NCI-H526 (cell line): Measurements from ENCODE around the gene CAMK4.
"Not testable (repeated sequence)": the region's sequence is repeated elsewhere in the genome, so short reads cannot be mapped to it uniquely, and the experiment has no call there.

ENCODE experiments used
- DNase-seq, 2 experiments: peaks; one replicate each; lab custom pipeline; 2025; lab: John Stamatoyannopoulos, UW

The CAMK4 gene

GRCh38 chr5:111383288-111383970, 159.2 kb downstream of the CAMK4 start:
- no peak for DNase-seq

- DNase-seq = no peak
These were observed 160.0 kb downstream of the CAMK4 start for GRCh38 chr5:111384220-111384619.

GRCh38 chr5:111385051-111385450, 160.9 kb downstream of the CAMK4 start:
- DNase-seq = no peak

- no peak for DNase-seq
These were observed 162.0 kb downstream of the CAMK4 start for GRCh38 chr5:111385970-111386831.

GRCh38 chr5:111386832-111387162, 162.6 kb downstream of the CAMK4 start:
- DNase-seq = no peak

GRCh38 chr5:111387361-111387760, 163.2 kb downstream of the CAMK4 start:
- DNase-seq = no peak

- no peak for DNase-seq
These were observed 165.4 kb downstream of the CAMK4 start for GRCh38 chr5:111389390-111390082.

GRCh38 chr5:111392181-111392580, 168.0 kb downstream of the CAMK4 start:
- no peak for DNase-seq

- DNase-seq = no peak
These were observed 170.4 kb downstream of the CAMK4 start for GRCh38 chr5:111394586-111394985.

- no peak for DNase-seq
These were observed 173.8 kb downstream of the CAMK4 start for GRCh38 chr5:111398013-111398412.

- DNase-seq = no peak
These were observed 174.9 kb downstream of the CAMK4 start for GRCh38 chr5:111399113-111399512.

- DNase-seq = no peak
These were observed 177.7 kb downstream of the CAMK4 start for GRCh38 chr5:111401906-111402305.

GRCh38 chr5:111404270-111404769, 180.1 kb downstream of the CAMK4 start:
- DNase-seq = no peak

- DNase-seq = no peak
These were observed 183.4 kb downstream of the CAMK4 start for GRCh38 chr5:111407562-111407961.

GRCh38 chr5:111408817-111409216, 184.6 kb downstream of the CAMK4 start:
- no peak for DNase-seq

GRCh38 chr5:111409266-111409665, 185.1 kb downstream of the CAMK4 start:
- DNase-seq = not testable (repeated sequence)

- not testable (repeated sequence) for DNase-seq
These were observed 185.9 kb downstream of the CAMK4 start for GRCh38 chr5:111410067-111410466.

GRCh38 chr5:111411301-111411700, 187.1 kb downstream of the CAMK4 start:
- DNase-seq = no peak

- DNase-seq = no peak
These were observed 188.4 kb downstream of the CAMK4 start for GRCh38 chr5:111412593-111412992.

- no peak for DNase-seq
These were observed 190.9 kb downstream of the CAMK4 start for GRCh38 chr5:111415053-111415452.

- DNase-seq = no peak
These were observed 198.1 kb downstream of the CAMK4 start for GRCh38 chr5:111422245-111422644.
